B cell (primary cell): ENCODE measurements around the gene MTMR6.

Experiments used
- CTCF ChIP-seq: fragments of 200-600 bp; IDR thresholded peaks from one replicate; pipeline ENCODE4 v1.8.0; 2022; ENCODE audit warnings: antibody characterized with exemption, mild to moderate bottlenecking
- EZH2 ChIP-seq: IDR thresholded peaks from 2 replicates; pipeline ENCODE4 v1.6.1; 2012; ENCODE audit warnings: borderline replicate concordance, low read depth, mild to moderate bottlenecking, moderate library complexity, low read length; ENCODE audit not compliant: insufficient read depth, poor library complexity, severe bottlenecking

GRCh38 chr13:25242956-25243355 lies 44.3 kb downstream of the MTMR6 start:
- TF ChIP-seq CTCF: no peak
- no peak for TF ChIP-seq EZH2
